Measurements from ENCODE around the gene AXIN1.

Gene AXIN1

GRCh38 chr16:296276-296675 is 56.2 kb downstream of the AXIN1 start:
- Histone ChIP-seq H3K4me1 (ENCODE audit: control insufficient read depth, insufficient read depth, low read length) (no peaks in the 10 kb centered on the region), H3K27ac (ENCODE audit: insufficient read depth, low read depth, low read length, poor library complexity, severe bottlenecking) (no peak overlapping the region), H3K9me3 (ENCODE audit: control insufficient read depth, low read length) (no peaks in the 10 kb centered on the region), H3K36me3 (ENCODE audit: control insufficient read depth, insufficient read depth, low read length) (peaks cover 10% of the 10 kb centered on the region), H3K27me3 (ENCODE audit: control insufficient read depth, insufficient read depth, low read length, poor library complexity, severe bottlenecking) (no peaks in the 10 kb centered on the region), H3K4me3 (ENCODE audit: insufficient read depth, low read depth, low read length) (no peak overlapping the region)
- 97 to 98% methylated on average over 14 of the region's 14 CpGs for WGBS, 2 experiments

DNA sequence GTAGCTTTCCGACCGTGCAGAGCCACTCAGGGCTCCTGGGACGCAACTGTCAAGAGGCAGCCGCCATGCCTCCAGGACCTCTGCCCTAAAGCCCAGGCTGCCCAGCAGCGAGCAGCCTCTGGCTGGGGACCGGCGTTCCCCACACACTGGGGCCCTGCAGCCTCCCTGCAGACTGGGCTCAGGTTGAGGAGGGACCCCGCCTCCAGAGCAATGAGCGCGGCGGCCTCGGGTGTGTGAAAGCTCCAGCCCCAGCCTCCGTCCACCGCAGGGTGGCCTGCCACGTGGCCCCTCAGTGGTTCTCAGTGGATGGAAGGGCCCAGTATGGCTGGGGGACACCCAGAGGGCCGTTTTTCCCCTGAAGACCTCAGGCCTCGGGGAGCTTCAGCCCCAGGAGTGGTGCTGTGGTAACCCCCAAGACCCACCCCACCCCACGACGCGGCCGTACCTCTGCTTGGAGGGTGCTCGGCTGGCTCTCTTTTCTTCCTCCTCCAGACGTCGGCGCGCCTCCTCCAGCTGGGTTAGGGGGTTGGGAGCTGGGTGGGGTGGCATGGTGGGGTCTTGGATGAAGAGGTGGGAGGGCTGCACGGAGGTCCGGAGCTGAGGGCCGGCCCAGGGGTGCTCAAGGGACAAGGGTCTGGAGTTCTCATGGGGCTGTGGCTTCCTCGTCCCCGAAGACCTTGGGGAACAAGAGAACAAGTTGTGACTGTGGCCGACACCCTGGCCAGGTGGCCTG is 59.3 kb downstream of the AXIN1 start:
- no peaks in the 10 kb centered on the region for H3K27me3 ChIP-seq (ENCODE audit: control insufficient read depth, insufficient read depth, low read length, poor library complexity, severe bottlenecking)
- H3K27ac ChIP-seq (ENCODE audit: insufficient read depth, low read depth, low read length, poor library complexity, severe bottlenecking): no peak overlapping the region
- no peak overlapping the region for H3K4me3 ChIP-seq (ENCODE audit: insufficient read depth, low read depth, low read length)
- WGBS, 2 experiments: 94 to 96% methylated on average over 32 of the region's 32 CpGs
- H3K4me1 ChIP-seq (ENCODE audit: control insufficient read depth, insufficient read depth, low read length): no peaks in the 10 kb centered on the region
- H3K36me3 ChIP-seq (ENCODE audit: control insufficient read depth, insufficient read depth, low read length): peaks cover 25% of the 10 kb centered on the region
- H3K9me3 ChIP-seq (ENCODE audit: control insufficient read depth, low read length): no peaks in the 10 kb centered on the region

DNA sequence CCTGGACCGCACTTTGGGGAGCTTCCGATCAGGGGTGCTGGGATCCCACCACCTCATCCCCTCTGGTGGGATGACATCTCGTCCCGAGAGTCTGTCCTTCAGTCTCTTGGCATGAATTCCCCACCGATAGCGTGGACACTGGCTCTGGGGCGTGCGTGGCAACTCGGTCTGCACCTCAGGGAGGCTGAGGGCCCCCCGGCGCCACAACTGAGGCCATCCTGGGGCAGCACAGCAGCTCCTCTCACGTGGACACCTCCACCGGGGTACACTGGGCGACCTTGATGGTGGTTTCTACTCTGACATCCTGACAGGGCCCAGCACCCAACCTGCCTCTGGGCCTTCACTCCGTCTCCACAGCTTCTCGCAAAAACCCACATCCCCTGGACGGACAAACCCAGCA is 61.0 kb downstream of the AXIN1 start:
- H3K4me1 ChIP-seq (ENCODE audit: control insufficient read depth, insufficient read depth, low read length): no peaks in the 10 kb centered on the region
- H3K27me3 ChIP-seq (ENCODE audit: control insufficient read depth, insufficient read depth, low read length, poor library complexity, severe bottlenecking): no peaks in the 10 kb centered on the region
- H3K27ac ChIP-seq (ENCODE audit: insufficient read depth, low read depth, low read length, poor library complexity, severe bottlenecking): no peak overlapping the region
- H3K36me3 ChIP-seq (ENCODE audit: control insufficient read depth, insufficient read depth, low read length): peaks cover 22% of the 10 kb centered on the region
- H3K9me3 ChIP-seq (ENCODE audit: control insufficient read depth, low read length): no peaks in the 10 kb centered on the region
- 90% methylated on average over 17 of the region's 17 CpGs for WGBS, 2 experiments
- no peak overlapping the region for H3K4me3 ChIP-seq (ENCODE audit: insufficient read depth, low read depth, low read length)

DNA sequence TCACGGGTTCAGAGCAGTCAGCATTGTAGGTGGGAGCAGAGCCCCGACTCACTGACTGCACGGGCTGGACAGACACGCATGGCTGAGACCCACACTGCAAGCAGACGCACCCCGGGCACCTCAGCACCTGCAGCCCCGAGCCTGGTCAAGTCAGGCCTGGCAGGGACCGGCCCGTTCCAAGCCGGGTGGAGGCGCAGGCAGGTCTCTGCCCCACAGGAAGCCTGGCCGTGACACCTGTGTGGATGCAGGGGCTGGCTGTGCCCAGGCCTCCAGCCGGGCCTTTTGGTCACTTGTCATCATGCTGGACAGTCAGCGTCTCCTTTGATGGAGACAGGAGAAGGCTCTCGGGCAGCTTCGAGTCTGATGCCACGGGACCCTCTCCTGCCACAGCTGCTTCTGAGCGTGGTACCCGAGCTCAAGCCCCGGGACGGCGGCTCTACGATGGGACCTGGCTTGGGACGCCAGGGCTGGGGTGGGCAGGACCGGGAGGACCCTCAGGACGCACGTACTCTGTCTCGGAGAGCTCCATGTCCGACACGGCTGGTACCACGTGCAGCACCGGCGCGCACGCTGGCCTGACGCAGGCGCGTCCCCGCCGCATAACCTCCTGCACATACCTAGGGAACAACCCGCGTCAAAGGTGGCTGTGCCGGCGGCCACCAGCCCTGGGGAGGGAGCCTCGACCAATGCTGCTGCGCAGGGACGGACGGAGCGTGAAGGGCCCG is 61.7 kb downstream of the AXIN1 start:
- 95 to 97% methylated on average over 50 of the region's 50 CpGs for WGBS, 2 experiments
- Histone ChIP-seq H3K27me3 (ENCODE audit: control insufficient read depth, insufficient read depth, low read length, poor library complexity, severe bottlenecking) (no peaks in the 10 kb centered on the region), H3K36me3 (ENCODE audit: control insufficient read depth, insufficient read depth, low read length) (peaks cover 25% of the 10 kb centered on the region), H3K9me3 (ENCODE audit: control insufficient read depth, low read length) (no peaks in the 10 kb centered on the region), H3K27ac (ENCODE audit: insufficient read depth, low read depth, low read length, poor library complexity, severe bottlenecking) (no peak overlapping the region), H3K4me3 (ENCODE audit: insufficient read depth, low read depth, low read length) (no peak overlapping the region), H3K4me1 (ENCODE audit: control insufficient read depth, insufficient read depth, low read length) (no peaks in the 10 kb centered on the region)

DNA sequence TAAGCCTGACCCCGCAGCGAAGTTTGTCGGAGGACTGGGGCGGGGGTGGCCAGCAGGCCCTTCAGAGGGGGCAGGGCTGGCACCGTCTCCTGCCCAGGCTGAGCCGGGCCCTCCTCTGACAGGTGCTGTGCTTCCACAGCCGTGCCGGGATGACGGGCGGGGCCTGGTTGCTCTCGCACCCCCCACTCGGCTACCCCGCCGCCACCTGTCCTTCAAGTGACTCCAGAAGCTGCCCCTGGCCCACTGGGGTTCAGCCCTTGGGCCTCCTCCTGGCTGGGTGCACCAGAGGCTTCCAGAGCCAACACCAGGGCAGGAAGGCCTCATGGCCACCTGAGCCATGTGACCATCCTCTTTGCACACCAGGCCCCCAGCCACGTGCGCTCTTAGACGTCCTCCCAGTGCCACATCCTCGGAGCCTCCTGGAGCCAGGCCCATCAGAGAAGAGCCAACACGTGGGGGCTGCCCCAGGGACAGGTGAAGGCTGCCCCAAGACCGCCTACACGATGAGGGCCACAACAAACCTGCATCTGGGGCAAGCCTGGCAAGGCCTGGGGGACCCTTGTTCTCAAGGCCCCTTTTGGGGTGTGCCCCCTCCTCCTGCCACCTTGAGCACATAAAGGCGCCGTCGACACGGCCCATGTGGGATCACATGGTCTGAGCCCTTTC is 62.4 kb downstream of the AXIN1 start:
- WGBS, 2 experiments: 95 to 97% methylated on average over 25 of the region's 25 CpGs
- Histone ChIP-seq H3K4me1 (ENCODE audit: control insufficient read depth, insufficient read depth, low read length) (no peaks in the 10 kb centered on the region), H3K36me3 (ENCODE audit: control insufficient read depth, insufficient read depth, low read length) (peaks cover 25% of the 10 kb centered on the region), H3K4me3 (ENCODE audit: insufficient read depth, low read depth, low read length) (no peak overlapping the region), H3K9me3 (ENCODE audit: control insufficient read depth, low read length) (no peaks in the 10 kb centered on the region), H3K27me3 (ENCODE audit: control insufficient read depth, insufficient read depth, low read length, poor library complexity, severe bottlenecking) (no peaks in the 10 kb centered on the region), H3K27ac (ENCODE audit: insufficient read depth, low read depth, low read length, poor library complexity, severe bottlenecking) (no peak overlapping the region)

DNA sequence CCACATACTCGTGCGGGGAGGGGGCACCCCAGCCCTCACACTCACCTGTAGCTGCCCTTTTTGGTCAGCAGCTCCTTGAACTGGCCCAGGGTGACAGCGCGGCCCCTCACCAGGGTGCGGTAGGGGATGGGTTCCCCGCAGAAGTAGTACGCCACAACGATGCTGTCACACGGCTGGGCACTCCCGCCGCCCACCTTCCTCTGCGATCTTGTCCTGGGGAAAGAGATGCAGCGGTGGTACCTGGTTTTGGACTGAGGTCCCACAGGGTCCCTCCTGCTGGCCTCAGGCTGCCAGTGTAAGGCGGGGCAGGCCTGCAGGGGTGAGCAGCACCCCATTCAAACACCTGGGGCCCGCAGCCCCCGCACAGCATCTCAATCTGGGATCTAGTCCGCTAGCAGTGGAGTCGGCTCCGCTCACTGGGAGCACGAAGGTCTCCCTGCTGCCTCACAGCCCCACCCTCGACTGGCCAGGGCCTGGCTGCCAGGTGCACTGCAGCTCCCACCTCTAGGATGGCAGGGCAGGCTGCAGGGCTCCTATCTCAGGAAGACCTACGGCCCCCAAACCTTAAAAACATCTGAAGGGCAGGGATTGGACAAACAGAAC is 63.0 kb downstream of the AXIN1 start:
- Histone ChIP-seq H3K9me3 (ENCODE audit: control insufficient read depth, low read length) (no peaks in the 10 kb centered on the region), H3K4me1 (ENCODE audit: control insufficient read depth, insufficient read depth, low read length) (no peaks in the 10 kb centered on the region), H3K27ac (ENCODE audit: insufficient read depth, low read depth, low read length, poor library complexity, severe bottlenecking) (no peak overlapping the region), H3K36me3 (ENCODE audit: control insufficient read depth, insufficient read depth, low read length) (peaks cover 25% of the 10 kb centered on the region), H3K4me3 (ENCODE audit: insufficient read depth, low read depth, low read length) (no peak overlapping the region), H3K27me3 (ENCODE audit: control insufficient read depth, insufficient read depth, low read length, poor library complexity, severe bottlenecking) (no peaks in the 10 kb centered on the region)
- 96% methylated on average over 22 of the region's 22 CpGs for WGBS, 2 experiments

GRCh38 chr16:287981-288920 is 64.3 kb downstream of the AXIN1 start:
- Histone ChIP-seq H3K27me3 (ENCODE audit: control insufficient read depth, insufficient read depth, low read length, poor library complexity, severe bottlenecking) (no peaks in the 10 kb centered on the region), H3K4me1 (ENCODE audit: control insufficient read depth, insufficient read depth, low read length) (no peaks in the 10 kb centered on the region), H3K36me3 (ENCODE audit: control insufficient read depth, insufficient read depth, low read length) (peaks cover 25% of the 10 kb centered on the region), H3K9me3 (ENCODE audit: control insufficient read depth, low read length) (no peaks in the 10 kb centered on the region), H3K4me3 (ENCODE audit: insufficient read depth, low read depth, low read length) (no peak overlapping the region), H3K27ac (ENCODE audit: insufficient read depth, low read depth, low read length, poor library complexity, severe bottlenecking) (no peak overlapping the region)
- WGBS, 2 experiments: 94 to 96% methylated on average over 33 of the region's 33 CpGs

GRCh38 chr16:287298-287811 is 65.2 kb downstream of the AXIN1 start:
- Histone ChIP-seq H3K4me1 (ENCODE audit: control insufficient read depth, insufficient read depth, low read length) (no peaks in the 10 kb centered on the region), H3K36me3 (ENCODE audit: control insufficient read depth, insufficient read depth, low read length) (peaks cover 23% of the 10 kb centered on the region), H3K27me3 (ENCODE audit: control insufficient read depth, insufficient read depth, low read length, poor library complexity, severe bottlenecking) (no peaks in the 10 kb centered on the region), H3K9me3 (ENCODE audit: control insufficient read depth, low read length) (no peaks in the 10 kb centered on the region), H3K27ac (ENCODE audit: insufficient read depth, low read depth, low read length, poor library complexity, severe bottlenecking) (no peak overlapping the region), H3K4me3 (ENCODE audit: insufficient read depth, low read depth, low read length) (no peak overlapping the region)
- WGBS, 2 experiments: 91 to 93% methylated on average over 16 of the region's 16 CpGs

DNA sequence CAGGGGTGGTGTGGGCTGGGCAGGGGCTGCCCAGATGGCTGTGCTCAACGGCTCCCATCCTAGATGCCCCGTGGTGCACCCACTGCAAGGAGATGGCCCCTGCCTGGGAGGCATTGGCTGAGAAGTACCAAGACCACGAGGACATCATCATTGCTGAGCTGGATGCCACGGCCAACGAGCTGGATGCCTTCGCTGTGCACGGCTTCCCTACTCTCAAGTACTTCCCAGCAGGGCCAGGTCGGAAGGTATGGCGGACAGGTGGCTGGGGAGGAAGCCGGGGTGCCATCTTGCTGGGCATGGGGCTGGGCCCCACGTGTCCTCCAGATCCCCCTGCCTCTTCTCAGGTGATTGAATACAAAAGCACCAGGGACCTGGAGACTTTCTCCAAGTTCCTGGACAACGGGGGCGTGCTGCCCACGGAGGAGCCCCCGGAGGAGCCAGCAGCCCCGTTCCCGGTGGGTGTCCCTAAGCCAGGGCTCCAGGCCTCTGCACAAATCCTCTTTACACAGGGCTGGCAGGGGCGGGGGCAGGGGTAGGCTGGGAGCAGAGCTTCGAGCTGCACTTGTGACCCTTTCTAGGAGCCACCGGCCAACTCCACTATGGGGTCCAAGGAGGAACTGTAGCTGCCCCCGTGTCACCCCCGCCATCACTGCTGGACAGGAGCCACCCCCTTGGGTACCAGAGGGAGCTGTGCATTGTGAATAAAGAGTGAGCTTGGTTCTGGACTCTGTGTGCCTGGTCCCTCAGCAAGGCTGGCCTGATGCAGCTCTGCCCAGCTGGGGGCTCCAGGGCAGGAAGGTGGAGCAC is 65.8 kb downstream of the AXIN1 start:
- peaks cover 4% of the 10 kb centered on the region for H3K27me3 ChIP-seq (ENCODE audit: control insufficient read depth, insufficient read depth, low read length, poor library complexity, severe bottlenecking)
- peaks cover 21% of the 10 kb centered on the region for H3K36me3 ChIP-seq (ENCODE audit: control insufficient read depth, insufficient read depth, low read length)
- 92 to 93% methylated on average over 22 of the region's 22 CpGs for WGBS, 2 experiments

More for the DNA sequence above, 65.8 kb downstream of the AXIN1 start:
- H3K4me1 ChIP-seq (ENCODE audit: control insufficient read depth, insufficient read depth, low read length): no peaks in the 10 kb centered on the region
- no peak overlapping the region for H3K4me3 ChIP-seq (ENCODE audit: insufficient read depth, low read depth, low read length)
- H3K27ac ChIP-seq (ENCODE audit: insufficient read depth, low read depth, low read length, poor library complexity, severe bottlenecking): no peak overlapping the region
- H3K9me3 ChIP-seq (ENCODE audit: control insufficient read depth, low read length): no peaks in the 10 kb centered on the region
